H1 (cell line): Measurements from ENCODE around the gene UCKL1. TPM values are rescaled to one million over a fixed set of nuclear protein-coding genes. Genes with fewer than 3 reads are reported as not detected.

Experiments
- GABPA ChIP-seq: IDR thresholded peaks from 2 replicates; pipeline ENCODE4 v1.6.1; 2011; ENCODE audit warnings: mild to moderate bottlenecking, low read length, moderate library complexity, borderline replicate concordance; ENCODE audit not compliant: insufficient read depth
- polyA plus RNA-seq, 7 experiments: library from polyadenylated mRNA; depleted of rRNA in 3 of 7; stranded (reverse) in 5 of 7; unstranded in 2 of 7; fragments of >200 nt in 5 of 7; fragments of 200-250 nt in 2 of 7; gene quantifications; 1 replicate in 5 of 7; 2 replicates in 1 of 7; 4 replicates in 1 of 7; pipeline versions ENCODE4 v1.2.1 to v1.2.3, GENCODE V29; 2011 to 2013; ENCODE audit warnings: missing spikeins in 2 of 7, mixed read lengths in 2 of 7
- total RNA-seq: library from RNA; stranded (reverse); fragmentation: NEBNext Ultra II Directional; extraction: Animal tissue kit (Norgen Biotek cat#: 25700); gene quantifications from 2 replicates; pipeline ENCODE4 v1.2.1, GENCODE V29; 2021
- TF ChIP-seq, protein P1 (sequence below): IDR thresholded peaks from 2 replicates; pipeline ENCODE4 v1.6.1; 2011; ENCODE audit warnings: low read length, improper control_type of control experiment

UCKL1 gene
- total and polyA plus RNA-seq, 2 of the 8 experiments (the other 6 are each of a cell fraction or from before 2014, with no cell fraction given): 36.5 to 91.2 TPM

- TF ChIP-seq, protein P1, sequence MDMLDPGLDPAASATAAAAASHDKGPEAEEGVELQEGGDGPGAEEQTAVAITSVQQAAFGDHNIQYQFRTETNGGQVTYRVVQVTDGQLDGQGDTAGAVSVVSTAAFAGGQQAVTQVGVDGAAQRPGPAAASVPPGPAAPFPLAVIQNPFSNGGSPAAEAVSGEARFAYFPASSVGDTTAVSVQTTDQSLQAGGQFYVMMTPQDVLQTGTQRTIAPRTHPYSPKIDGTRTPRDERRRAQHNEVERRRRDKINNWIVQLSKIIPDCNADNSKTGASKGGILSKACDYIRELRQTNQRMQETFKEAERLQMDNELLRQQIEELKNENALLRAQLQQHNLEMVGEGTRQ: no peak
- no peak for TF ChIP-seq GABPA
Measured at GRCh38 chr20:63917811-63918210, 38.4 kb downstream of the UCKL1 start (continued).
